Stimulated activated CD4-positive, alpha-beta T cell treated with anti-CD3 and anti-CD28 coated beads, TNF-alpha, amount 100 ng/mL, for 48 hours (primary cell): ENCODE results near the gene STUM.

ENCODE experiments used
- DNase-seq, 3 donors: peaks; one replicate each; pipeline ENCODE4 v3.0.0-alpha.2; 2020; ENCODE audit warnings: low read depth in 3 of 3

The STUM gene

GRCh38 chr1:226560243-226560642 lies 11.7 kb downstream of the STUM start:
- no peak for DNase-seq

- no peak for DNase-seq
Measured at GRCh38 chr1:226562989-226563388, 14.4 kb downstream of the STUM start.

- no peak for DNase-seq
Measured at GRCh38 chr1:226563666-226564065, 15.1 kb downstream of the STUM start.

- DNase-seq = no peak
Measured at GRCh38 chr1:226565476-226565875, 16.9 kb downstream of the STUM start.

GRCh38 chr1:226566234-226566633 lies 17.7 kb downstream of the STUM start:
- DNase-seq = no peak

GRCh38 chr1:226566760-226567159 lies 18.2 kb downstream of the STUM start:
- DNase-seq = no peak

DNA sequence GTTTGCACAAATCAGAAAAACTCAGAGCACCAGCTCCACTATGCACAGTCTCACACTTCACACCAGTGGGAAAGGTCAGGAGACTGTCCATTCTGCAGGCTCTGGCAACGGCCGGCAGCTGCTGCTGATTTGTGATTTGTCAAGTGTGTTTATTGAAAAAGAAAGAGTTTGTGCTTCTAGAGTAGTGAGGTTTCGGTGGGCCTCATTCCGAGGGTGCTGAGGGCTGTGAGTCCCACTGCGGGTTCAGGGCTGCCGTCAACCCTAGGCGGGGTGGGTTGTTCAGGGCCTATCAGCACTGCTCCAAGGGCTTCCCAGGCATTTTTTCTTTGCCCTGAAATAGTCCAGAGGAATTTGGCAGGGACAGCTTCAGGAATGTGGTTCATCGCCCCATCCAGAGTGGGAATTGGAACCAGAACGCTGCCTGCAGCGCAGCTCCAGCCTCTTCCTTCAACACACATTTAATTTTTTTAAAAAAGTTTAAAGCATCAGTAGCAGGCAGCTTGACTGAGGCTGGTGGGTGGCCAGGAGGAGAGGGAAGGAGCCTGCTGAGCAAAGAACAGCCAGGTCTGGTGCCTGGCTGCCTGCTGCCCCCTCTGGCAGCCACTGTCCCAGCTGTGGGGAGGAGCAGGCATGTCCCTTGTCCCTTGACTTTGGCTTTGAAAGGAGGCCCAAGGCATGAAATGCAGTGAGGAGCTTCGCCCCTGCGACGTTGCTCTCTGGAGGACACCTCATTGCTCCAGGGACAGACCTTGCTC lies 19.7 kb downstream of the STUM start:
- no peak for DNase-seq

- DNase-seq = no peak
Measured at GRCh38 chr1:226568975-226569741, 20.6 kb downstream of the STUM start.

GRCh38 chr1:226569879-226570547 lies 21.4 kb downstream of the STUM start:
- peak in 1 of 3 donors; percentile 19 for DNase-seq

DNA sequence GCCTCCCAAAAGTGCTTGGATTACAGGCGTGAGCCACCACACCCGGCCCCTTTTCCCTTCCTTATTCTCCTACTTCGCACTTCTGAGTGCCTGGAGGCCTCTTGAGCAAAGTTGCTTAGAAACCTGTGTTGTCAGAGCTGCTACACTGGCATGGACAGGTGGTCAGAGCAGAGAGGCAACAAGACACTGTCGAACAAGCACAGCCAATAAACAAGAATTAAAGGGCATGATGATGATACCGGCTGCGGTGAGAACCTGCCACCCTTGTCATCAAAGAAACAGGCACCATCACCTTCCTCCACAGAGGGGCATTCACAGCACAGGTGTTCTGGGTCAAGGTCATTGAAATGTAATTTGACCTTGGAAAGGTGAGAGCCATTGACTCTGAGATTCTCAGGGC lies 23.3 kb downstream of the STUM start:
- no peak for DNase-seq

- no peak for DNase-seq
Measured at GRCh38 chr1:226572325-226572726, 23.8 kb downstream of the STUM start.

DNA sequence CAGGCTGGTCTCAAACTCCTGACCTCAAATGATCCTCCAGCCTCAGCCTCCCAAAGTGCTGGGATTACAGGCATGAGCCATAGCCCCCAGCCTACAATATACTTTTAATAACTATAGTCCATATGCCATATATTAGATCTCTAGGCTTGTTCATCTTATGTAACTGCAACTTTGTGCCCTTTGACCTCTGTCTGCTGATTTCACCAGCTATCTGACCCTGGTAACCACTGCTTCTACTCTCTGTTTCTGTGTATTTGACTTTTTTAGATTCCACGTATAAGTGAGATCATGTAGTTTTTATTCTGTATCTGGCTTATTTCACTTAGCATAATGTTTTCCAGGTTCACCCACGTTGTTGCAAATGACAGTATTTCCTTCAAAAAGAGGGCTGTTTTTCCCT lies 25.5 kb downstream of the STUM start:
- DNase-seq = no peak

DNA sequence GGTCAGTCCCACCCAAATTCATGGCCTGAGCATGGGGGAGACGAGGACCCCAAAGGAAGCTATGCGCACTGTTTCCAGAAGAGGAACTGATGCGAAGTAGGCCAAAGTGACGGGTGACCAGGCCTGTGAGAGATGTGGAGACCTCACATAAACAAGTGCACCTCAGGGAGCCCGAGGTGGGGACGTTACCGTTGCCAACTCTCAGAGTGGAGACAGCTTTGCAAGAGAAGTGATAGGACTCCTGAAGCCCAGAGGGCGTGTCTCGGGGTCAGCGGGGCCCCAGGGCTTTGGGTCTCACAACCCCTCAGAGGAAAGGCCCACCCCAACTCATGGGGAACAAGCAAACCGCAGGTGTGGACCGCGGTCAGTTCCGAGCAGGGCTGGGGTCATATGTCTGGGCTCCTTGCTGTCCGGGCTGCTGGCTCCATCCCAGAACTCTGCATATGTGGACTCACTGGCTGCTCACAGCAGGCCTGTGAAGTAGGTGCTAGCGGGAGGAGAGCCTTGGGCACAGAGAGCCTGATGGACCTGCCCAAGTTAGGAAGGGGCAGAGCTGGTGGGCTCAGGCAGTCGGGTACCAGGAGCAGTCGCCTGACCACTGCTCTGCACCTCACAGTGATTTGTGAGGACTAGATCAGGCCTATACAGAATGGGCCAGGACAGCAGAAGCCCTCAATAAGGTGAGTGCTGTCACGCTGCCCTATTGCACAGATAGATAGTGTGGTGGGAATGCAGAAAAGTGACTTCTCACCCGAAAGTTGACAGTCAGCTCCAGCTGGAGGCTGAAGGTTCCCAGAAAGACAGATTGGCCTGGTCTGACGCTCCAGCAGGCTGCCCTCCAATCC lies 26.2 kb downstream of the STUM start:
- DNase-seq = no peak

DNA sequence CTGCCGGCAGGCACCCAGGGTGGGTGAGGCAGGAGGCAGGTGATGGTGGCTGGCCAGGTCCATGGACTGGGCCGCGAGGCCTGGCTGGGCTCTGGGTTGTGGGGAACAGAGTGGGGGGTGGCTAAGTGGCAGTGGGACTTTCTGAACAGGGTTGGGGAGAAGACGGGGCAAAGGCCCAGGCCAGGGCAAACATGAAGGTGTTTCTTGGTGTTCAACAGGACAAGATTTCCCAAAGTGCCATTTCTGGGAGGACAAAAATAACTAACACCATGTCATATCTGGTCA lies 26.8 kb downstream of the STUM start:
- DNase-seq = no peak

GRCh38 chr1:226575739-226576378 lies 27.3 kb downstream of the STUM start:
- DNase-seq = no peak

GRCh38 chr1:226576601-226577000 lies 28.0 kb downstream of the STUM start:
- no peak for DNase-seq

DNA sequence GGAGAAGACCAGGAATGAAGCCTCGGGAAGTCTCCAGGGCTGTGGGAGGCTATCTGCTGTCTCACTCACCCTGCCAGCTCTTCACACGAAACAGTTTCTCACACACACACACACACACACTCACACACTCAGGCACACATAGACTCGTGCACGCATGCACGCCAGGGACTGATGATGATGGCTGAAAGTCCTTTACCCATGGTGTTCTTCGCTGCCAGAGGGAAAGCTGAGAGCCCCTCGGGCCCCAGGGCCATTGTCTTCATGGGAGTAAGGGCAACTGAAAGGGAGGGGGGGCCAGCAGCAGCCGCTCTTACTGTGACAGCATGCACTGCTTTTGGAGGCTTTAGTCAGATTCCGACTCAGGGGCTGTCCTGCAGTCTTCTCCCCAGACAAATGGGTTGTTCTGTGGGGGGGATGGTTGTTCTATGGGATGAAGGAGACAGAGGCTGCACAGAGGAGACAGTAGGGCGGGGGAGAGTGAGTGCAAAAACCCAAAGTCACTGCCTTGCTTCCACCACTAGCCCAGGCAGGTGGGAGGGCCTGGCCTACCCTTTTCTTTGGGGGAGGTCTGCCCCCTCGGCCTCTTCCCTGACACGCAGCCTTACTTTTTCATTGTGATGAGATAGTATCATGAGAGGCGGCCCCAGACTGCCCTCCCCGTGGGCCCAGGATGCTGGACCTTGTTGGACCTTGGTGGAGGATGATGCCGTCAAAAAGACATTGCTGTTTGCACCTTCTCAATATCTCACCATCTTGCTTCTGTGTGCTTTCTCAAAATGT lies 29.0 kb downstream of the STUM start:
- no peak for DNase-seq

DNA sequence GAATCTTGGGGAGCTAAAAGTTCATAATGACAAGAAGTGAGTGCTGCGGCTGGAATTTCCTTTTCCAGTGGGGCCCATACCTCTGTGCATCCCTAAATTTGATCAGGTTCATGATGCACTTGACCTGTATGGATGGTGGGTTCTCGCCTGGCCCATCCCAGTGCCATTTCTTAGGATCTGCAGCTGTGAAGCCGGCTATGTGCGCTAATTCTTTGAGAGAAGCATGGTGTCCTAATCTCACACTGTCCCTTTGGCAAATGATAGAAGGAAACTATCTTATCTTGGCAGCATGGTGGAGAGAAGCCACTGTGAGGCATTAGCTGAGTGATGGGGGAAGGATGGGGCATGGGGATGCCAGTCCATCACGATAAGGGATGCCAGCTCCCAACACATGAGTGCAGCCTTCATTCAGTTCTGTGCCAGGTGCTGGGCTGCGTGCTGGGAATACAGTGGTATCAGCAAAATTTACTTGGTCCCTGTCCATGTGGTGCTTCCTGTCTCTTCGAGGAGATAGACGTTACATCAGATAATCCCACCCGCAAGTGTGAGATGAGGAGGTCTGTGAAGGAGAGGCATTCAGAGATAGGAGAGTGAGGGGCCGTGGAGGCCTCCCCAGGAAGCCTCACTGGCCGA lies 30.5 kb downstream of the STUM start:
- no peak for DNase-seq

GRCh38 chr1:226579781-226580323 lies 31.3 kb downstream of the STUM start:
- no peak for DNase-seq
